ENCODE results near the gene NSFL1C.

Gene NSFL1C

GRCh38 chr20:1493536-1493935 lies 26.9 kb upstream of the NSFL1C start:
- TF ChIP-seq CTCF (IDR thresholded peaks at IDR 0.05), result no peak

GRCh38 chr20:1491860-1492642 lies 25.4 kb upstream of the NSFL1C start:
- peak; percentile 29 for DNase-seq (ENCODE audit: low spot score)
- no peak for TF ChIP-seq CTCF (IDR thresholded peaks at IDR 0.05)
- H3K4me3 ChIP-seq, result no peak overlapping the region
- peak overlapping the region in 1 of 2 donors; percentile 83 for H3K27ac ChIP-seq

More at GRCh38 chr20:1493536-1493935, 26.9 kb upstream of the NSFL1C start:
- peak; percentile 17 for DNase-seq (ENCODE audit: low spot score)
- Histone ChIP-seq H3K27ac (no peak overlapping the region), H3K4me3 (no peak overlapping the region)

- peak within 1 kb of the TSS; percentile 55 for H3K4me3 ChIP-seq
- no peak for TF ChIP-seq CTCF (IDR thresholded peaks at IDR 0.05)
Observed at GRCh38 chr20:1491281-1491840, 24.7 kb upstream of the NSFL1C start, which contains the start of gene SIRPB2. SIRPB2 (minus strand) TSS chr20:1491420; CDS start chr20:1491359, 61 bp downstream.

GRCh38 chr20:1490643-1491195 lies 24.1 kb upstream of the NSFL1C start:
- Histone ChIP-seq H3K27ac (peak overlapping the region in 1 of 2 donors; percentile 83), H3K4me3 (peak overlapping the region; percentile 55)
- TF ChIP-seq CTCF (IDR thresholded peaks at IDR 0.05), result no peak
- peak; percentile 16 for DNase-seq (ENCODE audit: low spot score)

More at GRCh38 chr20:1491281-1491840, 24.7 kb upstream of the NSFL1C start, which contains the start of gene SIRPB2:
- peak within 1 kb of the TSS in 1 of 2 donors; percentile 83 for H3K27ac ChIP-seq
- DNase-seq (ENCODE audit: low spot score), result peak; percentile 71

GRCh38 chr20:1489764-1490436 lies 23.3 kb upstream of the NSFL1C start:
- Histone ChIP-seq H3K27ac (peak overlapping the region in 1 of 2 donors; percentile 83), H3K4me3 (peak overlapping the region; percentile 55)
- DNase-seq (ENCODE audit: low spot score), result peak; percentile 62
- TF ChIP-seq CTCF (IDR thresholded peaks at IDR 0.05), result no peak

- peak; percentile 45 for DNase-seq (ENCODE audit: low spot score)
- H3K4me3 ChIP-seq, result peak overlapping the region; percentile 42
- H3K27ac ChIP-seq, result peak overlapping the region in 1 of 2 donors; percentile 64
- TF ChIP-seq CTCF (IDR thresholded peaks at IDR 0.05), result no peak
Observed at GRCh38 chr20:1489325-1489724, 22.7 kb upstream of the NSFL1C start.

All from coronary artery (tissue), 2 donors.